ENCODE measurements around the gene PYCR2.

DNA sequence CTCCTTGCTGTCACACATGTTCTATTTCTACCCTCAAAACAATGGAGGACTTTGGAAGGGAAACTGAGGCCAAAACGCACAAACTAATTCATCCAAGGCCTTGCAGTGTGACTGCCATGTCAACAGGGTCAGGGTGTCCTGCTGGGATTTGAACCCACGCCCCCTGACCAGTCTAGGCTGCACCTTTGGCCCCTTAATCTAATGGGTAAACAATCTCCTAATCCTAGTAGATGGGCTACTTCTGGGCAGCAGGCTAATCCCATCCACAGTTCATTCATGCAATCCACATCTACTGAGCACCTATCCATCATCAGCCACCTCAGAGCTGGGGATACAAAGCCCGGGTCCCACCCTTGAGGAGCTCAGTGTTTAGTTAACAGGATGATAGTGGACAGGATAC lies 34.0 kb upstream of the PYCR2 start:
- TF ChIP-seq, protein P1, sequence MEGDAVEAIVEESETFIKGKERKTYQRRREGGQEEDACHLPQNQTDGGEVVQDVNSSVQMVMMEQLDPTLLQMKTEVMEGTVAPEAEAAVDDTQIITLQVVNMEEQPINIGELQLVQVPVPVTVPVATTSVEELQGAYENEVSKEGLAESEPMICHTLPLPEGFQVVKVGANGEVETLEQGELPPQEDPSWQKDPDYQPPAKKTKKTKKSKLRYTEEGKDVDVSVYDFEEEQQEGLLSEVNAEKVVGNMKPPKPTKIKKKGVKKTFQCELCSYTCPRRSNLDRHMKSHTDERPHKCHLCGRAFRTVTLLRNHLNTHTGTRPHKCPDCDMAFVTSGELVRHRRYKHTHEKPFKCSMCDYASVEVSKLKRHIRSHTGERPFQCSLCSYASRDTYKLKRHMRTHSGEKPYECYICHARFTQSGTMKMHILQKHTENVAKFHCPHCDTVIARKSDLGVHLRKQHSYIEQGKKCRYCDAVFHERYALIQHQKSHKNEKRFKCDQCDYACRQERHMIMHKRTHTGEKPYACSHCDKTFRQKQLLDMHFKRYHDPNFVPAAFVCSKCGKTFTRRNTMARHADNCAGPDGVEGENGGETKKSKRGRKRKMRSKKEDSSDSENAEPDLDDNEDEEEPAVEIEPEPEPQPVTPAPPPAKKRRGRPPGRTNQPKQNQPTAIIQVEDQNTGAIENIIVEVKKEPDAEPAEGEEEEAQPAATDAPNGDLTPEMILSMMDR (IDR thresholded peaks at IDR 0.05) = no peak
- TF ChIP-seq POLR2A (IDR thresholded peaks at IDR 0.05; ENCODE audit: low read length) (no peak), EHMT2 (IDR thresholded peaks at IDR 0.05; ENCODE audit: low read depth) (no peak), NFE2L2 (conservative IDR thresholded peaks at IDR 0.05; ENCODE audit: low read length) (no peak), JUNB (IDR thresholded peaks at IDR 0.05) (no peak), SREBF2 (IDR thresholded peaks at IDR 0.05) (no peak), CEBPB (IDR thresholded peaks at IDR 0.05) (no peak), JUN (IDR thresholded peaks at IDR 0.05) (no peak), PHF8 (IDR thresholded peaks at IDR 0.05; ENCODE audit: borderline replicate concordance, low read depth) (no peak), HEYL (CRISPR knock-in tag; IDR thresholded peaks at IDR 0.05) (no peak)
- TF ChIP-seq, protein P2, sequence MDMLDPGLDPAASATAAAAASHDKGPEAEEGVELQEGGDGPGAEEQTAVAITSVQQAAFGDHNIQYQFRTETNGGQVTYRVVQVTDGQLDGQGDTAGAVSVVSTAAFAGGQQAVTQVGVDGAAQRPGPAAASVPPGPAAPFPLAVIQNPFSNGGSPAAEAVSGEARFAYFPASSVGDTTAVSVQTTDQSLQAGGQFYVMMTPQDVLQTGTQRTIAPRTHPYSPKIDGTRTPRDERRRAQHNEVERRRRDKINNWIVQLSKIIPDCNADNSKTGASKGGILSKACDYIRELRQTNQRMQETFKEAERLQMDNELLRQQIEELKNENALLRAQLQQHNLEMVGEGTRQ (IDR thresholded peaks at IDR 0.05) = no peak
- TF ChIP-seq, protein P3, sequence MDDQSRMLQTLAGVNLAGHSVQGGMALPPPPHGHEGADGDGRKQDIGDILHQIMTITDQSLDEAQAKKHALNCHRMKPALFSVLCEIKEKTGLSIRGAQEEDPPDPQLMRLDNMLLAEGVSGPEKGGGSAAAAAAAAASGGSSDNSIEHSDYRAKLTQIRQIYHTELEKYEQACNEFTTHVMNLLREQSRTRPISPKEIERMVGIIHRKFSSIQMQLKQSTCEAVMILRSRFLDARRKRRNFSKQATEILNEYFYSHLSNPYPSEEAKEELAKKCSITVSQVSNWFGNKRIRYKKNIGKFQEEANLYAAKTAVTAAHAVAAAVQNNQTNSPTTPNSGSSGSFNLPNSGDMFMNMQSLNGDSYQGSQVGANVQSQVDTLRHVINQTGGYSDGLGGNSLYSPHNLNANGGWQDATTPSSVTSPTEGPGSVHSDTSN (IDR thresholded peaks at IDR 0.05) = no peak
- TF ChIP-seq, protein P4, sequence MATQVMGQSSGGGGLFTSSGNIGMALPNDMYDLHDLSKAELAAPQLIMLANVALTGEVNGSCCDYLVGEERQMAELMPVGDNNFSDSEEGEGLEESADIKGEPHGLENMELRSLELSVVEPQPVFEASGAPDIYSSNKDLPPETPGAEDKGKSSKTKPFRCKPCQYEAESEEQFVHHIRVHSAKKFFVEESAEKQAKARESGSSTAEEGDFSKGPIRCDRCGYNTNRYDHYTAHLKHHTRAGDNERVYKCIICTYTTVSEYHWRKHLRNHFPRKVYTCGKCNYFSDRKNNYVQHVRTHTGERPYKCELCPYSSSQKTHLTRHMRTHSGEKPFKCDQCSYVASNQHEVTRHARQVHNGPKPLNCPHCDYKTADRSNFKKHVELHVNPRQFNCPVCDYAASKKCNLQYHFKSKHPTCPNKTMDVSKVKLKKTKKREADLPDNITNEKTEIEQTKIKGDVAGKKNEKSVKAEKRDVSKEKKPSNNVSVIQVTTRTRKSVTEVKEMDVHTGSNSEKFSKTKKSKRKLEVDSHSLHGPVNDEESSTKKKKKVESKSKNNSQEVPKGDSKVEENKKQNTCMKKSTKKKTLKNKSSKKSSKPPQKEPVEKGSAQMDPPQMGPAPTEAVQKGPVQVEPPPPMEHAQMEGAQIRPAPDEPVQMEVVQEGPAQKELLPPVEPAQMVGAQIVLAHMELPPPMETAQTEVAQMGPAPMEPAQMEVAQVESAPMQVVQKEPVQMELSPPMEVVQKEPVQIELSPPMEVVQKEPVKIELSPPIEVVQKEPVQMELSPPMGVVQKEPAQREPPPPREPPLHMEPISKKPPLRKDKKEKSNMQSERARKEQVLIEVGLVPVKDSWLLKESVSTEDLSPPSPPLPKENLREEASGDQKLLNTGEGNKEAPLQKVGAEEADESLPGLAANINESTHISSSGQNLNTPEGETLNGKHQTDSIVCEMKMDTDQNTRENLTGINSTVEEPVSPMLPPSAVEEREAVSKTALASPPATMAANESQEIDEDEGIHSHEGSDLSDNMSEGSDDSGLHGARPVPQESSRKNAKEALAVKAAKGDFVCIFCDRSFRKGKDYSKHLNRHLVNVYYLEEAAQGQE (IDR thresholded peaks at IDR 0.05) = no peak

All from A549 (cell line).